Measurements from ENCODE around the gene PAPSS2.

DNA sequence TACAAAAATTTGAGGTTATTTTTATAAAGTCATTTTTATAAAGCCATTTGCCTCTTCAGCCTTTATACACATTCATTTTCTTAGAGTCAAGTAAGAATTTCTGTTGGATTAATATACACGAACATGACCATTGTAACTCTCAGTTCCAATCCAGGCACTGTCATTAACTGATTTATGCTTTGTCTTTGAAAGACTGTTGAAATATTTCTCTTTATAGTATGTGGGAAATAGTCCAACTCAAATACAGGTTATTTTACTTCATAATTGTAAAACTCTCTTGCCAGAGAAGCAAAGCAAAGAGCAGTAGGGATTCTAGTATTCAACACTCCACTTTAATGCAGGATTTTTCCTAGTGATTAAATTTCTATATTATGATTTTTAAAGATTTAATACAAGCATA is 36.5 kb upstream of the PAPSS2 start:
- no peak for TF ChIP-seq CTCF (IDR thresholded peaks at IDR 0.05)
- TF ChIP-seq POLR2A (IDR thresholded peaks at IDR 0.05) = no peak
